Left colon (tissue), 2 donors: ENCODE results near the gene SMYD2. TPM values are rescaled to one million over a fixed set of nuclear protein-coding genes. Genes with fewer than 3 reads are reported as not detected.
"Not testable (repeated sequence)": the region's sequence is repeated elsewhere in the genome, so short reads cannot be mapped to it uniquely, and the experiment has no call there.

Experiments used
- ATAC-seq: fragments of 200-7000 bp; cut with Tn5 transposase; one replicate; pipeline ENCODE4 v1.9.1; 2020; ENCODE audit warnings: mild to moderate bottlenecking, moderate library complexity
- DNase-seq, 2 donors: peaks; one replicate each; pipeline ENCODE4 v3.0.0-alpha.2; 2020
- intact Hi-C, 2 donors: fragments of 100-400 bp; cut with DNase I in 1 of 2; cut with micrococcal nuclease in 1 of 2; formaldehyde crosslinking; loops; one replicate each; pipeline versions ENCODE4 v1.11.2 to v1.14.0; 2022; cut with DNase I, micrococcal nuclease
- total RNA-seq, 2 donors: library from RNA; stranded (reverse); fragmentation: NEBNext Ultra II Directional; extraction: Animal tissue kit (Norgen Biotek cat#: 25700); gene quantifications; one replicate each; pipeline ENCODE4 v1.2.1, GENCODE V29; 2021
- donor health status: DM: no; HTN: no; CAD: no.
- donor health status: DM: yes; HTN: yes; CAD: no.

SMYD2 gene
- total RNA-seq, 2 donors from 2014 or later, result 17.7 to 21.1 TPM

- DNase-seq (no peak), ATAC-seq (no peak)
- intact Hi-C loops, result loop anchor here in 1 of 2 donors (10.0 kb wide), 1 partner anchor 320 kb away; no protein-coding TSS in a partner anchor
Observed at GRCh38 chr1:214264976-214265375, 16.0 kb upstream of the SMYD2 start.

GRCh38 chr1:214270097-214270650 is 10.8 kb upstream of the SMYD2 start:
- ATAC-seq, result no peak
- DNase-seq, result no peak
- intact Hi-C loops, result loop anchor here in 1 of 2 donors (10.0 kb wide), 1 partner anchor 55 kb away; no protein-coding TSS in a partner anchor

- ATAC-seq, result no peak
- no peak for DNase-seq
- intact Hi-C loops, result loop anchor here in 1 of 2 donors (10.0 kb wide), 1 partner anchor 53 kb away; no protein-coding TSS in a partner anchor
Observed at GRCh38 chr1:214271174-214271858, 9.6 kb upstream of the SMYD2 start.

GRCh38 chr1:214271995-214272731 is 8.8 kb upstream of the SMYD2 start:
- intact Hi-C loops, result loop anchor here in 1 of 2 donors (10.0 kb wide), 1 partner anchor 53 kb away; no protein-coding TSS in a partner anchor
- ATAC-seq (no peak), DNase-seq (no peak)

- intact Hi-C loops, result loop anchor here in 1 of 2 donors (10.0 kb wide), 1 partner anchor 52 kb away; no protein-coding TSS in a partner anchor
- ATAC-seq (no peak), DNase-seq (no peak)
Observed at GRCh38 chr1:214272964-214273533, 7.9 kb upstream of the SMYD2 start.

- ATAC-seq, result not testable (repeated sequence)
Observed at GRCh38 chr1:214275700-214276099, 5.3 kb upstream of the SMYD2 start.

GRCh38 chr1:214276786-214277185 is 4.2 kb upstream of the SMYD2 start:
- ATAC-seq, result no peak
- DNase-seq, result no peak
- intact Hi-C loops, result loop anchor here in 1 of 2 donors (10.0 kb wide), 1 partner anchor 48 kb away; no protein-coding TSS in a partner anchor

More at GRCh38 chr1:214275700-214276099, 5.3 kb upstream of the SMYD2 start:
- intact Hi-C loops, result loop anchor here in 1 of 2 donors (10.0 kb wide), 1 partner anchor 49 kb away; no protein-coding TSS in a partner anchor
- DNase-seq, result not testable (repeated sequence)

GRCh38 chr1:214277704-214278635 is 3.0 kb upstream of the SMYD2 start:
- DNase-seq, result no peak
- intact Hi-C loops, result loop anchor here in 1 of 2 donors (10.0 kb wide), 1 partner anchor 47 kb away; no protein-coding TSS in a partner anchor
- no peak for ATAC-seq

GRCh38 chr1:214280386-214281020 is 456 bp upstream of the SMYD2 start:
- ATAC-seq (peak; percentile 65), DNase-seq (peak; percentile 49 to 66)
- intact Hi-C loops, result no loop called here

- intact Hi-C loops, result no loop called here
- ATAC-seq (peak; percentile 28), DNase-seq (peak; percentile 54 to 62)
Observed at GRCh38 chr1:214281720-214282629, 1.0 kb downstream of the SMYD2 start.

- ATAC-seq, result no peak
- intact Hi-C loops, result no loop called here
- DNase-seq, result no peak
Observed at GRCh38 chr1:214282630-214283242, 1.8 kb downstream of the SMYD2 start.

- ATAC-seq, result no peak
- DNase-seq, result no peak
- intact Hi-C loops, result no loop called here
Observed at GRCh38 chr1:214285610-214286440, 4.9 kb downstream of the SMYD2 start.

GRCh38 chr1:214287884-214288283 is 6.9 kb downstream of the SMYD2 start:
- intact Hi-C loops, result no loop called here
- ATAC-seq, result no peak
- DNase-seq, result no peak

- DNase-seq (no peak), ATAC-seq (no peak)
- intact Hi-C loops, result no loop called here
Observed at GRCh38 chr1:214289574-214290272, 8.8 kb downstream of the SMYD2 start.
